Measurements from ENCODE around the gene VDR.

VDR gene

GRCh38 chr12:47805417-47805816 lies 99.4 kb downstream of the VDR start:
- Histone ChIP-seq H4K20me1 (ENCODE audit: insufficient read depth, low read length, poor library complexity, severe bottlenecking) (peaks cover 66% of the 10 kb centered on the region), H3K27me3 (ENCODE audit: insufficient read depth, low read length, poor library complexity, severe bottlenecking) (no peaks in the 10 kb centered on the region), H3K36me3 (ENCODE audit: insufficient read depth, low read length) (peaks cover 40% of the 10 kb centered on the region; the same call in 1 of the 2 replicates), H3K4me2 (ENCODE audit: low read depth, low read length, poor library complexity, severe bottlenecking) (no peak overlapping the region), H3K9me2 (replicated peaks; ENCODE audit: low read depth, low read length) (no peaks in the 10 kb centered on the region), H3K4me1 (ENCODE audit: insufficient read depth, low read length, poor library complexity, severe bottlenecking) (peaks cover 59% of the 10 kb centered on the region), H2AFZ (ENCODE audit: low read length) (no peak overlapping the region), H3K79me2 (ENCODE audit: insufficient read depth, low read length) (peaks cover 100% of the 10 kb centered on the region), H3K9me3 (ENCODE audit: insufficient read depth, low read depth, low read length) (no peaks in the 10 kb centered on the region), H3F3A (ENCODE audit: low read depth) (peaks cover 8% of the 10 kb centered on the region; the same call in 1 of the 2 replicates), H3K9ac (ENCODE audit: low read depth, low read length, poor library complexity, severe bottlenecking) (no peak overlapping the region), H3K4me3 (ENCODE audit: low read length, poor library complexity, severe bottlenecking) (no peak overlapping the region)
- no peak for TF ChIP-seq EZH2phosphoT487 (IDR thresholded peaks at IDR 0.05; ENCODE audit: borderline replicate concordance)
- no peak for TF ChIP-seq CTCF (conservative IDR thresholded peaks at IDR 0.05; ENCODE audit: low read length)

GRCh38 chr12:47804171-47804570 lies 100.6 kb downstream of the VDR start:
- TF ChIP-seq EZH2phosphoT487 (IDR thresholded peaks at IDR 0.05; ENCODE audit: borderline replicate concordance) (no peak), CTCF (conservative IDR thresholded peaks at IDR 0.05; ENCODE audit: low read length) (no peak)
- Histone ChIP-seq H3K9ac (ENCODE audit: low read depth, low read length, poor library complexity, severe bottlenecking) (no peak overlapping the region), H2AFZ (ENCODE audit: low read length) (no peak overlapping the region), H3K9me3 (ENCODE audit: insufficient read depth, low read depth, low read length) (no peaks in the 10 kb centered on the region), H3F3A (ENCODE audit: low read depth) (peaks cover 8% of the 10 kb centered on the region; the same call in 1 of the 2 replicates), H3K36me3 (ENCODE audit: insufficient read depth, low read length) (peaks cover 41% of the 10 kb centered on the region; the same call in 1 of the 2 replicates), H3K79me2 (ENCODE audit: insufficient read depth, low read length) (peaks cover 100% of the 10 kb centered on the region), H3K4me2 (ENCODE audit: low read depth, low read length, poor library complexity, severe bottlenecking) (no peak overlapping the region), H3K4me3 (ENCODE audit: low read length, poor library complexity, severe bottlenecking) (no peak overlapping the region), H3K4me1 (ENCODE audit: insufficient read depth, low read length, poor library complexity, severe bottlenecking) (peaks cover 49% of the 10 kb centered on the region), H3K27me3 (ENCODE audit: insufficient read depth, low read length, poor library complexity, severe bottlenecking) (no peaks in the 10 kb centered on the region), H3K9me2 (replicated peaks; ENCODE audit: low read depth, low read length) (no peaks in the 10 kb centered on the region), H4K20me1 (ENCODE audit: insufficient read depth, low read length, poor library complexity, severe bottlenecking) (peaks cover 67% of the 10 kb centered on the region)

- Histone ChIP-seq H3K9me2 (replicated peaks; ENCODE audit: low read depth, low read length) (no peaks in the 10 kb centered on the region), H2AFZ (ENCODE audit: low read length) (no peak overlapping the region), H3K27me3 (ENCODE audit: insufficient read depth, low read length, poor library complexity, severe bottlenecking) (no peaks in the 10 kb centered on the region), H3K9me3 (ENCODE audit: insufficient read depth, low read depth, low read length) (no peaks in the 10 kb centered on the region), H3K9ac (ENCODE audit: low read depth, low read length, poor library complexity, severe bottlenecking) (peak overlapping the region; percentile 46), H3K4me2 (ENCODE audit: low read depth, low read length, poor library complexity, severe bottlenecking) (no peak overlapping the region), H3K79me2 (ENCODE audit: insufficient read depth, low read length) (peaks cover 95% of the 10 kb centered on the region), H3K36me3 (ENCODE audit: insufficient read depth, low read length) (peaks cover 41% of the 10 kb centered on the region; the same call in 1 of the 2 replicates), H4K20me1 (ENCODE audit: insufficient read depth, low read length, poor library complexity, severe bottlenecking) (peaks cover 67% of the 10 kb centered on the region), H3K4me3 (ENCODE audit: low read length, poor library complexity, severe bottlenecking) (no peak overlapping the region), H3K4me1 (ENCODE audit: insufficient read depth, low read length, poor library complexity, severe bottlenecking) (peaks cover 41% of the 10 kb centered on the region), H3F3A (ENCODE audit: low read depth) (0 out of 2 replicates have a peak, but pooled peaks cover under 1% of the 10 kb centered on the region)
- TF ChIP-seq EZH2phosphoT487 (IDR thresholded peaks at IDR 0.05; ENCODE audit: borderline replicate concordance): no peak
- no peak for TF ChIP-seq CTCF (conservative IDR thresholded peaks at IDR 0.05; ENCODE audit: low read length)
Observed at GRCh38 chr12:47803191-47803875, 101.5 kb downstream of the VDR start.

Measured in Loucy (cell line).